RPMI7951 (cell line): ENCODE results near the gene KIR2DL3. TPM values are rescaled to one million over a fixed set of nuclear protein-coding genes. Genes with fewer than 3 reads are reported as not detected.
"Not testable (repeated sequence)": the region's sequence is repeated elsewhere in the genome, so short reads cannot be mapped to it uniquely, and the experiment has no call there.

ENCODE experiments used
- DNase-seq: peaks from one replicate; pipeline ENCODE4 v3.0.0-alpha.2; 2012; ENCODE audit warnings: low read depth
- total RNA-seq: library from RNA; depleted of rRNA; stranded (reverse); fragments of >200 nt; shearing (Covaris generic); gene quantifications from 2 replicates; pipeline ENCODE4 v1.2.3, GENCODE V29; 2014; rRNA removed

The KIR2DL3 gene
- not detected in 2 replicates for total RNA-seq

GRCh38 chr19:54738306-54738705, at the start of gene KIR2DL3:
KIR2DL3 (plus strand) TSS chr19:54738513; CDS start chr19:54738546, 33 bp downstream.
- DNase-seq = not testable (repeated sequence)

DNA sequence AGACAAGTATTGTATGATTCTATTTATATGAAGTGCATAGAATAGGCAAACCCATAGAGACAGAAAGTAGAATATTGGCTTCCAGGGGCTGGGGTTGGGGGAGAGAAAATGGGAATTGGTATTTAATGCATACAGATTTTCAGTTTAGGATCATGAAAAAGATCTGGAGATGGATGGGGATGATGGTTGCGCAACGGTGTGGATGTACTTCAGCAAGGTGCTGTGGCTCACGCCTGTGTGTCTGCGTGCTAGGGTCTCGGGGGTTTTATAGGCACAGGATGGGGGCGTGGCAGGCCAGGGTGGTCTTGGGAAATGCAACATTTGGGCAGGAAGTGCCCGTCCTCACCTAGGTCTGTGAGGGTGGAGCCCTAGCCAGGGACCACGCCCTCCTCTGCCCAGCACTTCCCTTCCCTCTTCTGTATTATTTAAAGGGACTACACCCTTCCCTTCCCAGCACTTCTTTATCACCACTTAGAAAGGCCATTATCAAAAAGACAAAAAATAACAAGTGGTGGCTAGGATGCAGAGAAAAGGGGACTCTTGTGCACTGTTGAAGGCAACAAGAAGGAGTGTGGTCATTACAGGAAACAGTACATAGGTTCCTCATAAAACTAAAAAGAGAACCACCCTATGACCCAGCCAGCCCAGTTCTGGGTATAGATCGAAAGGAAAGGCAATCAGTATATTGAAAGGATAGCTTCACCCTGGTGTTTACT, 46.6 kb upstream of the KIR2DL3 start:
- DNase-seq = no peak

GRCh38 chr19:54692298-54692615, 46.1 kb upstream of the KIR2DL3 start:
- DNase-seq = no peak

DNA sequence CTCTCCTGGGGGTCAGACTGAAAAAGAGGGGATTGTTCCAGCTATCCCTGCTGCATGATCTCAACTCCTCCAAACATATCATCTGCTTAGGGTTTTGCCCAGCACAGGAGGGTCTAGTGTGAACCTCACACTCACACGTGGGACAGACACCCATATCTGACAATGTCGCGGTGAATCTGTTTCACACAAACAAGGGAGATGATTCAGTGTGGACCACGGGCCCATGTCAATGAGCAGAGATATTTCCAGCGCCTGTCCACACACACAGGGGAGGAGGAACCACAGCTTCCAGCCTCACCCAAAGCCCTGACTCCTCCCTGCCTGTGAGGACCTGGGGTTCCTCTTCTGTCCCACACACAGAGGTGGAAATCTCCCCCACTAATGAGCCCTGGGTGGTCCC, 43.7 kb upstream of the KIR2DL3 start:
- DNase-seq = no peak

GRCh38 chr19:54696117-54696548, 42.2 kb upstream of the KIR2DL3 start:
- no peak for DNase-seq

DNA sequence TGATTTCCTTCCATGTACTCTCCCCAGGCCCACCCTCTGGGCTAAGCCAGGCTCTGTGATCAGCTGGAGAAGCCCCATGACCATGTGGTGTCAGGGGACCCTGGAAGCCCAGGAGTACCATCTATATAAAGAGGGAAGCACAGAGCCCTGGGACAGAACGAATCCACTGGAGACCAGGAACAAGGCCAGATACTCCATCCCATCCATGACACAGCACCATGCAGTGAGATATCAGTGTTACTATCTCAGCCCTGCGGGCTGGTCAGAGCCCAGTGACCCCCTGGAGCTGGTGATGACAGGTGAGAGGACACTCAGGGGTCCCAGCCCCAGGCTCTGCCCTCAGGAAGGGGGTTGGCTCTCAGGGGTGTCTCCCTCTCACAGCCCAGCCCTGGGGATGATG, 41.5 kb upstream of the KIR2DL3 start:
- no peak for DNase-seq

GRCh38 chr19:54697716-54698115, 40.6 kb upstream of the KIR2DL3 start:
- DNase-seq = not testable (repeated sequence)

GRCh38 chr19:54704928-54705327, 33.4 kb upstream of the KIR2DL3 start:
- DNase-seq = no peak

DNA sequence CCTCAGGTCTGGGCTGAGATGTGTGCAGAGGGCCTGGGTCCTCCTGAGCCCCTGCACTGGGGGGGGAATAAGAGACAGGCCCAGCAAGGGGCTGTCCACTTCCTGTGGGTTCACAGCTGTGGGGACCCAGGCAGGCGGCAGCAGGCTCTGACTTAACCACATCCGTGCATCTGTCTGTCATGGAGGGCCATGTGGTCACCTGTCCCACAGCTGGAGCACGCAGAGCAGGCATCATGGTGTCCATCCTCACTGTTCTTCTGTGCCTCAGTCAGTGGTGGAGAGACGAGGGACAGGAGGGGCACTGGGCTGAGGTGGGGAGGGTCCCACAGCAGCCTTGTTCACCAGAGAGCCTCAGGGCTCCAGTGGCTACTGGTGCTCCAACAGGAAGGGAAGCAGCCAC, 30.4 kb upstream of the KIR2DL3 start:
- DNase-seq = no peak

DNA sequence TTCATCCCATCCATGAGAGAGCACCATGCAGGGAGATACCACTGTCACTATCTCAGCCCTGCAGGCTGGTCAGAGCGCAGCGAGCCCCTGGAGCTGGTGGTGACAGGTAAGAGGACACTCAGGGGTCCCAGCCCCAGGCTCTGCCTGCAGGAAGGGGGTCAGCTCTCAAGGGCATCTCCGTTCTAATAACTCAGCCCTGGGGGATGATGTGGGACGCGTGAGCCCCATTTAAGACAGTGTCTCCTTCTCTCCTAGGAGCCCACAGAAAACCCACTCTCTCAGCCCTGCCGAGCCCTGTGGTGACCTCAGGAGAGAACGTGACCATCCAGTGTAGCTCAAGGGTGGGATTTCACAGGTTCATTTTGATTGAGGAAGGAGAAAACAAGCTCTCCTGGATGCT, 29.5 kb upstream of the KIR2DL3 start:
- no peak for DNase-seq

DNA sequence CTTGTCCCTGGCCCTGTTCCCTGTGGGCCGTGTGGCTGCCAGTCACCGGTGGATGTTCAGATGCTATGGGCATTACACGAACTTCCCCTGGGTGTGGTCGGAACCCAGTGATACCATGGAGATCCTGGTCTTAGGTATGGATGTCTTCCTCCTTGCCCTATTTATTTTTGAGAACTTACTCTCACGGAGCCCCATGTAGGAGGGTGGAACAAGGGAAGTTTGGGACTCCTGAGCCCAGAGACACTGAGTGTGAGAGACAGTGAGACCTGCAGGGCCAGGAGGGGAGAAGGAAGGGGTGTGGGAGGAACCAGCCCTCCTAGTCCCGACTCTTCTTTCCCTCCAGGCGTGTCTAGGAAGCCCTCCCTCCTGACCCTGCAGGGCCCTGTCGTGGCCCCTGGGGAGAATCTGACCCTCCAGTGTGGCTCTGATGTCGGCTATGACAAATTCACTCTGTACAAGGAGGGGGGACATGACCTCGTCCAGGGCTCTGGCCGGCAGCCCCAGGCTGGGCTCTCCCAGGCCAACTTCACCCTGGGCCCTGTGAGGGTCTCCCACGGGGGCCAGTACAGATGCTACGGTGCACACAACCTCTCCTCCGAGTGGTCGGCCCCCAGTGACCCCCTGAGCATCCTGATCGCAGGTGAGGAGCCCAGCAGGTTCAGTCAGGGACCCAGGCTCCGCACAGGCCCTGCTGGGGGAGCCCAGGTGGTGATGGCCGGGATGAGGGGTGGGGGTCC, 28.9 kb upstream of the KIR2DL3 start:
- no peak for DNase-seq

DNA sequence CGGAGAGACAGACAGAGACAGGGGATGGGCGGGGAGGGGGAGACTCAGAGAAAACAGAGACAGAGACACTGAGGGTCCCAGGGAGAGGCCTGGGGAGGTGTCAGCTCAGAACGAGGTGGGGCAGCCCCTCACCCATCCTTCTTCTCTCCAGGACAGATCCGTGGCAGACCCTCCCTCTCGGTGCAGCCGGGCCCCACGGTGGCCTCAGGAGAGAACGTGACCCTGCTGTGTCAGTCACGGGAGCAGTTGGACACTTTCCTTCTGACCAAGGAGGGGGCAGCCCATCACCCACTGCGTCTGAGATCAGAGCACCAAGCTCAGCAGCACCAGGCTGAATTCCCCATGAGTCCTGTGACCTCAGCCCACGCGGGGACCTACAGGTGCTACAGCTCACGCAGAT, 28.4 kb upstream of the KIR2DL3 start:
- DNase-seq = not testable (repeated sequence)

GRCh38 chr19:54724142-54724541, 14.2 kb upstream of the KIR2DL3 start, which contains the start of gene KIR3DL3:
KIR3DL3 (plus strand) TSS chr19:54724442; CDS start chr19:54724497, 55 bp downstream.
- no peak for DNase-seq

DNA sequence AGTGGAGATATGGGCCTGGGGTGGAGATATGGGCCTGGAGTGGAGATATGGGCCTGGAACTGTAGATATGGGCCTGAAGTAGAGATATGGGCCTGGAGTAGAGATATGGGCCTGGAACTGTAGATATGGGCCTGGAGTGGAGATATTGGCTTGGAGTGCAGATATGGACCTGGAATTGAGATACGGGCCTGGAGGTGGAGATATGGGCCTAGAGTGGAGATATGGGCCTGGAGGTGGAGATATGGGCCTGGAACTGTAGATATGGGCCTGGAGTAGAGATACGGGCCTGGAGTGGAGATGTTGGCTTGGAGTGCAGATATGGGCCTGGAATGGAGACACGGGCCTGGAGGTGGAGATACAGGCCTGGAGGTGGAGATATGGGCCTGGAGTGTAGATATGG, 13.7 kb upstream of the KIR2DL3 start:
- no peak for DNase-seq

DNA sequence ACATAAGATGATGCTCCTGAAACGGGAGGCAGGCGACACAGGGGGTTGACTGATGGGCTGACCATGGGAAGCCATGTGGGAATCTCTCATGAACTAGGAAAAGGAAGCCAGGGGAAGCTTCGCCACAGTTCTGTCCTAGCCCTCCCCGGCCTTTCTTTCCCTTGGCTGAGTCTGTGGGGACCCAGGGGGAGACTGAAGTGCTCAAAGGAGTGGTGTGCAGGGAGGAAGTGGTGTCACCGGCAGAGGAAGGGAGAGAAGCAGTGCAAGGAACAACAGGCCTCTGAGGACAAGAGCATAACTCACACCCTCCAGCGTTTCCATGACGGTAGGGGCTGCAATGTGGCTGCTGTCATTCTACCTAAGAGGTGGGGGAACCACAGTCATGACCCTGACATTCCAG, 13.0 kb upstream of the KIR2DL3 start:
- no peak for DNase-seq

GRCh38 chr19:54727562-54727961, 10.8 kb upstream of the KIR2DL3 start:
- DNase-seq = no peak

GRCh38 chr19:54728167-54728566, 10.1 kb upstream of the KIR2DL3 start:
- no peak for DNase-seq

DNA sequence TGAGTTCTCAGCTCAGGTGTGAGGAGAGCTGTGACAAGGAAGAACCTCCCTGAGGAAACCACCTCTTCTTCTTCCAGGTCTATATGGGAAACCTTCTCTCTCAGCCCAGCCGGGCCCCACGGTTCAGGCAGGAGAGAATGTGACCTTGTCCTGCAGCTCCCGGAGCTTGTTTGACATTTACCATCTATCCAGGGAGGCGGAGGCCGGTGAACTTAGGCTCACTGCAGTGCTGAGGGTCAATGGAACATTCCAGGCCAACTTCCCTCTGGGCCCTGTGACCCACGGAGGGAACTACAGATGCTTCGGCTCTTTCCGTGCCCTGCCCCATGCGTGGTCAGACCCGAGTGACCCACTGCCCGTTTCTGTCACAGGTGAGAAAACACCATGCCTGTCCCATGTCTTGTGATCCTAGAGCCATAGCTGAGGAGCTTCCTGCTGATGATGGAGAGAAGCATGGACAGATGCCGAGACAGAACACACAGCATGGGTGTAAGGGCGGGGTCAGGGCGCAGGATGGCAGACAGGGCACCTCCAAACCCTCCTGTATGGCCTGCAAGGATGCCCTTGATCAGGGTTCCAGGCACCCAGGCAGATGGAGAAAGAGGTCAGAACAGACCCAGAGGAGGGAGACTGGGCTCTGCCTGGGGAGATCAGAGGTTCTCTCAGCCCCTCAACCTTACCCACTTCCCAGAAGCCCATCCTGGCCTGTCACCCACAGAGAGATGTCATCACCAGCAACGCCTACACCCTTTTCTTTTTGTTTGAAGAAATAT, 8.7 kb upstream of the KIR2DL3 start:
- no peak for DNase-seq

- no peak for DNase-seq
These were observed 7.1 kb upstream of the KIR2DL3 start for GRCh38 chr19:54731191-54731590.

GRCh38 chr19:54738715-54739114, 402 bp downstream of the KIR2DL3 start:
- DNase-seq = no peak

DNA sequence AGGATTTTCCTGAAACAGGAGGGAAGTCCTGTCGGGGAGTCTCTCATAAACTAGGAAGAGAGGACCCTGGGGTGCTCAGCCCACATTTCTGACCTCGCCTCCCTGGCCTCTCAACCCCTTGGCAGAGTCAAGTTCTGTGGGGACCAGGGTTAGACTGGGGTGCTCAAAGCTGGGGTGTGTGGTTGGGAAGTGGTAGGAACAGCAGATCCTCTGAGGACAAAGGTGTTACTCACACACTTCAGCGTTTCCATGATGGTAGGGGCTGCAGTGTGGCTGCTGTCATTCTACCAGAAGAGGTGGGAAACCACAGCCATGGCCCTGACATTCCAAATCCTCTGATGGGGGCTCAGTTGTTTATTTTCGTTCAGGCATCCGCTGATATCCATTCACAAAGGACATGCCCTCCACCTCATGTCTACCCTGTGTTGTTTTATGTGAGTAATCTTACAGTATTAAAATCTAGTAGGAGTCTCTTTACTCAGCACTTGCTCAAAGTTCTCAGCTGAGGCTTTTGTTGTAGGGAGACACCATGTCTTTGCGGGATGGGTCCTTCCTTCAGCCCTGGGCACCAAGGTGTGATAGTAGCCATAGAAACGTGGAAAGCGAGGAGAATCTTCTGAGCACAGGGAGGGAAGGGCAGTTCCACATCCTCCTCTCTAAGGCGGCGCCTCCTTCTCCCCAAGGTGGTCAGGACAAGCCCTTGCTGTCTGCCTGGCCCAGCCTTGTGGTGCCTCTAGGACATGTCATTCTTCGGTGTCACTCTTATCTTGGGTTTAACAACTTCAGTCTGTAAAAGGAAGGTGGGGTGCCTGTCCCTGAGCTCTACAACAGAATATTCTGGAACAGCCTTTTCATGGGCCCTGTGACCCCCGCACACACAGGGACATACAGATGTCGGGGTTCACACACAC, 1.5 kb downstream of the KIR2DL3 start:
- DNase-seq = no peak
